ENCODE results near the gene AADAT. TPM values are rescaled to one million over a fixed set of nuclear protein-coding genes. Genes with fewer than 3 reads are reported as not detected.

The AADAT gene
- total and polyA plus RNA-seq, 2 of the 4 experiments (the other 2 are of a cell fraction) = 4.7 to 6.9 TPM

- dilution Hi-C loops (cut with HindIII; ENCODE audit: low sequenced_read_pairs, unreplicated experiment) = no loop called here
Measured at GRCh38 chr4:170090352-170091052, 746 bp upstream of the AADAT start.

More at GRCh38 chr4:170090352-170091052, 746 bp upstream of the AADAT start:
- Histone ChIP-seq H3K23ac (ENCODE audit: low read depth, low read length) (peak overlapping the region; percentile 63; the same call in 1 of the 2 replicates), H2AFZ (replicated peaks; ENCODE audit: low read length, poor library complexity) (peak overlapping the region; percentile 100), H3K79me1 (ENCODE audit: low read depth in 1 of 2, low read length in 2 of 2) (peaks cover 0 to 12% of the 10 kb centered on the region in 2 experiments; a peak in 1 of 4 replicates), H3K9ac (ENCODE audit: low read depth, low read length) (peak overlapping the region; percentile 75), H3K27me3 (ENCODE audit: control insufficient read depth, insufficient read depth, low read length) (no peaks in the 10 kb centered on the region), H3K9me3 (ENCODE audit: control insufficient read depth, insufficient read depth, low read length) (no peaks in the 10 kb centered on the region), H2BK20ac (ENCODE audit: low read depth, low read length) (peak overlapping the region; percentile 81; the same call in 1 of the 2 replicates), H3K4ac (ENCODE audit: low read depth, low read length) (0 out of 2 replicates have a peak overlapping the region, but pooled peaks have one; percentile 53), H4K8ac (ENCODE audit: low read depth in 2 of 2, low read length in 2 of 2) (0 out of 4 replicates have a peak overlapping the region, but pooled peaks of 1 of the 2 experiments have one; percentile 33), H3K14ac (replicated peaks; ENCODE audit: low read depth, low read length) (no peak overlapping the region; the same call in 1 of the 2 replicates), H2BK120ac (ENCODE audit: low read depth, low read length) (peak overlapping the region; percentile 76), H3K4me3 (ENCODE audit: insufficient read depth, low read depth, low read length) (peak overlapping the region; percentile 67), H2BK15ac (ENCODE audit: low read depth, low read length) (no peak overlapping the region), H3K18ac (ENCODE audit: low read depth, low read length) (no peak overlapping the region), H3K4me1 (ENCODE audit: control insufficient read depth, insufficient read depth, low read length) (no peaks in the 10 kb centered on the region), H4K20me1 (ENCODE audit: insufficient read depth, low read length) (no peaks in the 10 kb centered on the region), H2AK5ac (ENCODE audit: low read depth, low read length) (no peak overlapping the region), H4K5ac (ENCODE audit: low read depth, low read length) (no peak overlapping the region), H2AK9ac (replicated peaks; ENCODE audit: low read depth, low read length, poor library complexity) (peak overlapping the region; percentile 97), H3K27ac (ENCODE audit: insufficient read depth, low read length) (no peak overlapping the region), H3K4me2 (ENCODE audit: low read depth, low read length) (peak overlapping the region; percentile 99), H3K56ac (ENCODE audit: extremely low read depth, insufficient read depth, low read length) (no peak overlapping the region; the same call in 1 of the 2 replicates), H4K91ac (ENCODE audit: insufficient read depth, low read depth, low read length) (no peak overlapping the region), H3K36me3 (ENCODE audit: control insufficient read depth, insufficient read depth, low read length) (peaks cover 1% of the 10 kb centered on the region; the same call in 1 of the 2 replicates), H2BK5ac (ENCODE audit: low read depth, low read length, poor library complexity, severe bottlenecking) (no peak overlapping the region), H3K9me1 (ENCODE audit: insufficient read depth, low read length) (no peaks in the 10 kb centered on the region; the same call in 1 of the 2 replicates)
- no peak for TF ChIP-seq CTCF (conservative IDR thresholded peaks at IDR 0.05; ENCODE audit: low read depth, low read length)
- TF ChIP-seq SMC3 (IDR thresholded peaks at IDR 0.05; ENCODE audit: low read depth, low read length) = no peak
- TF ChIP-seq CEBPB (IDR thresholded peaks at IDR 0.05; ENCODE audit: low read depth, low read length) = no peak
- TF ChIP-seq RAD21 (IDR thresholded peaks at IDR 0.05; ENCODE audit: low read length) = no peak
- TF ChIP-seq USF2 (IDR thresholded peaks at IDR 0.05; ENCODE audit: low read depth, low read length) = no peak
- no peak for TF ChIP-seq BHLHE40 (IDR thresholded peaks at IDR 0.05; ENCODE audit: low read depth, low read length)
- no peak for TF ChIP-seq MAFK (IDR thresholded peaks at IDR 0.05; ENCODE audit: low read depth, low read length)
- no peak for TF ChIP-seq CHD1 (IDR thresholded peaks at IDR 0.05; ENCODE audit: low read depth, low read length)
- no peak for TF ChIP-seq RFX5 (IDR thresholded peaks at IDR 0.05; ENCODE audit: low read depth, low read length)
- no peak for TF ChIP-seq FOS (IDR thresholded peaks at IDR 0.05; ENCODE audit: low read depth, low read length)
- TF ChIP-seq MAZ (IDR thresholded peaks at IDR 0.05; ENCODE audit: borderline replicate concordance, low read depth, low read length) = no peak
- no peak for TF ChIP-seq ELK1 (IDR thresholded peaks at IDR 0.05; ENCODE audit: borderline replicate concordance, low read depth, low read length)
- CTCF ChIA-PET = interaction anchor here (0.6 kb wide), 1 partner anchor 239 kb away, joined by 3 read pairs; no protein-coding TSS in a partner anchor
- intact Hi-C loops (cut with micrococcal nuclease) (loop anchor here (1.0 kb wide), 1 partner anchor 280 kb away; no protein-coding TSS in a partner anchor), in situ Hi-C loops (cut with MboI; ENCODE audit: low sequenced_read_pairs) (no loop called here)
- WGBS, 2 experiments (ENCODE audit: extremely low coverage in 2 of 2, insufficient read length in 1 of 2) = 0% methylated on average over 1 of the region's 9 CpGs; no CpG with 5 or more reads in 1 of the 2 experiments
- BruUV-seq (replicated peaks) = no TSS peak
- POLR2A ChIA-PET (ENCODE audit: unreplicated experiment) = interaction anchor here (0.6 kb wide), 1 partner anchor 937 kb away, joined by 3 read pairs; no protein-coding TSS in a partner anchor
- DNase-seq (peak; percentile 13), ATAC-seq (ENCODE audit: low read depth) (no peak)

All from IMR-90 (cell line).